NT2/D1 (cell line): ENCODE measurements around the gene WDR27.

Experiments
- SUZ12 ChIP-seq: IDR thresholded peaks from 2 replicates; pipeline ENCODE4 v1.6.1; 2011; ENCODE audit not compliant: insufficient read length, insufficient read depth; ENCODE audit errors: extremely low read depth
- YY1 ChIP-seq: IDR thresholded peaks from 2 replicates; pipeline ENCODE4 v1.6.1; 2011; ENCODE audit not compliant: insufficient read length, insufficient read depth
- ZNF274 ChIP-seq: IDR thresholded peaks from 2 replicates; pipeline ENCODE4 v1.6.1; 2011; ENCODE audit warnings: mild to moderate bottlenecking, low read depth, low read length

DNA sequence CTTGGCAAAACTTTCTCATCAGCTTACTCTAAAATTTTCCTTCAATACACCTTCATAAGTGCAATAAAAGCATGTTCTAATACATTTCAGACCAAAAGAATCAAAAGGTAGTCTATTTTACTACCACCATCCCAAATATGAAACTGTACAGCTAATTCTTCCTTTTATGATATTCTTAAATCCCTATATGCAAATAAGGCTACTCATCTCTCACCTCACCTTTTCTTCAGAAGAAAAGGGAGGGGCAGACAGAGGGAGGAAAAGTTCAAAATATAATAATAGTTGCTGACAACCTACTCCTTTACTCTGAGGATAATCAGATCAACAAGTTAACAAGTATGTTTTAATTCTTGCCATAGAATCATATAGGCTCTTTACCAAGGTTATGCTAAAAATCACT is 7.5 kb upstream of the WDR27 start:
- TF ChIP-seq ZNF274 (no peak), SUZ12 (no peak), YY1 (no peak)
